ENCODE results near the gene TOR1A. TPM values are rescaled to one million over a fixed set of nuclear protein-coding genes. Genes with fewer than 3 reads are reported as not detected.

The TOR1A gene
- total RNA-seq, 1 donor from 2014 or later: 19.2 TPM

GRCh38 chr9:129822898-129823541, 916 bp downstream of the TOR1A start:
- TF ChIP-seq, protein P1, sequence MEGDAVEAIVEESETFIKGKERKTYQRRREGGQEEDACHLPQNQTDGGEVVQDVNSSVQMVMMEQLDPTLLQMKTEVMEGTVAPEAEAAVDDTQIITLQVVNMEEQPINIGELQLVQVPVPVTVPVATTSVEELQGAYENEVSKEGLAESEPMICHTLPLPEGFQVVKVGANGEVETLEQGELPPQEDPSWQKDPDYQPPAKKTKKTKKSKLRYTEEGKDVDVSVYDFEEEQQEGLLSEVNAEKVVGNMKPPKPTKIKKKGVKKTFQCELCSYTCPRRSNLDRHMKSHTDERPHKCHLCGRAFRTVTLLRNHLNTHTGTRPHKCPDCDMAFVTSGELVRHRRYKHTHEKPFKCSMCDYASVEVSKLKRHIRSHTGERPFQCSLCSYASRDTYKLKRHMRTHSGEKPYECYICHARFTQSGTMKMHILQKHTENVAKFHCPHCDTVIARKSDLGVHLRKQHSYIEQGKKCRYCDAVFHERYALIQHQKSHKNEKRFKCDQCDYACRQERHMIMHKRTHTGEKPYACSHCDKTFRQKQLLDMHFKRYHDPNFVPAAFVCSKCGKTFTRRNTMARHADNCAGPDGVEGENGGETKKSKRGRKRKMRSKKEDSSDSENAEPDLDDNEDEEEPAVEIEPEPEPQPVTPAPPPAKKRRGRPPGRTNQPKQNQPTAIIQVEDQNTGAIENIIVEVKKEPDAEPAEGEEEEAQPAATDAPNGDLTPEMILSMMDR (IDR thresholded peaks at IDR 0.05; ENCODE audit: insufficient read depth, low read length, severe bottlenecking): no peak
- peaks cover 20% of the 10 kb centered on the region for H3K36me3 ChIP-seq (ENCODE audit: control insufficient read depth, insufficient read depth, low read length)
- H3K4me3 ChIP-seq (ENCODE audit: low read depth, low read length): peak overlapping the region; percentile 65
- FAIRE-seq (no peak), DNase-seq (ENCODE audit: low read depth) (no peak)
- no peaks in the 10 kb centered on the region for H3K27me3 ChIP-seq (ENCODE audit: control insufficient read depth, insufficient read depth, low read length)

DNA sequence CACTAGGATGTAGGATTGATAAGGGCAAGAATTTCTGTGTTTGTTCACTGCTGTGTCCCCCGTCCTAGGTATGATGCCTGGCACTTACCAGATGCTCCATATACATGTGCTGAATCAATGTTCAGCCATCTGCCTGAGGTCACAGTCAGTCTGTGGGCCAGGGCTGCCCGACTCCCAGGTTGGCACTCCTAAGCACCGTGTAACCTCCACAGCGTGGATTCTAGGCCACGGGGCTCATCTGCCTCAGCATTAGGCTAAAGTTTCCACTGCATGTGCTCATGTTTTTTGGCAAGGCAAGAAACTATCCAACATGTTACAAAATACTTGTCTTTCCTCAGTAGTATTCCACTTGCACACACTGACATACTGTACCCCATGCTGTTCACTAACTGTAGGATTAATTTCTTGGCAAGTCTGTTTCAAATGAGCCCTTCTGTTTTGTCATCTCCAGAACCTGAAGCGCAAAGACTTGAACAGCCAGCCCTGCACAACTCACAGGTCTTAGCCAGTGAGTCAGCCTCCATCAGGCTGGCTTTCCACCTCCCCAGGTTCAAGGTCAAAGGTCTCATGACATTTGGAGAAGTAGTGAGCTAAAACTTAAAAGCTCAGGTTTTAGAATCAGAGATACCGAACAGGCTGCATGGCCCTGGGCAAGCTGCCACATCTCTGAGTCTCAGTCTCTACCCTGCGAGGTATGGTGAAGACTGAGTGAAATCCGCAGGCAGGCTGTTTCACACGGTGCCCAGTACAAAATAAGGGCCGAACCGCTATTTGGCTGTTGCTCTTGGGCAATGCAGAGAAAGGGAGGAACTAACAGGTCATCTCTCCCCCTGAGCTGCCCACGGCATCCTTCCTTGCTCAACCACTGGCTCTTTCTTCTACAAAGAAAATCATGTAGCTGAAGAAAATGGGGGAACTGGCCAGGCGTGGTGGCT, 7.2 kb downstream of the TOR1A start:
- no peak overlapping the region for H3K4me3 ChIP-seq (ENCODE audit: low read depth, low read length)
- peaks cover 22% of the 10 kb centered on the region for H3K36me3 ChIP-seq (ENCODE audit: control insufficient read depth, insufficient read depth, low read length)
- TF ChIP-seq, protein P1 (IDR thresholded peaks at IDR 0.05; ENCODE audit: insufficient read depth, low read length, severe bottlenecking): no peak
- FAIRE-seq (no peak), DNase-seq (ENCODE audit: low read depth) (no peak)
- no peaks in the 10 kb centered on the region for H3K27me3 ChIP-seq (ENCODE audit: control insufficient read depth, insufficient read depth, low read length)

GRCh38 chr9:129815278-129815677, 8.7 kb downstream of the TOR1A start:
- no peak for DNase-seq (ENCODE audit: low read depth)
- peaks cover 13% of the 10 kb centered on the region for H3K36me3 ChIP-seq (ENCODE audit: control insufficient read depth, insufficient read depth, low read length)

GRCh38 chr9:129814432-129815223, 9.3 kb downstream of the TOR1A start:
- FAIRE-seq (no peak), DNase-seq (ENCODE audit: low read depth) (no peak)
- Histone ChIP-seq H3K4me3 (ENCODE audit: low read depth, low read length) (no peak overlapping the region), H3K27me3 (ENCODE audit: control insufficient read depth, insufficient read depth, low read length) (no peaks in the 10 kb centered on the region), H3K36me3 (ENCODE audit: control insufficient read depth, insufficient read depth, low read length) (peaks cover 13% of the 10 kb centered on the region)
- TF ChIP-seq, protein P1 (IDR thresholded peaks at IDR 0.05; ENCODE audit: insufficient read depth, low read length, severe bottlenecking): no peak

More at GRCh38 chr9:129815278-129815677, 8.7 kb downstream of the TOR1A start:
- FAIRE-seq: no peak
- Histone ChIP-seq H3K4me3 (ENCODE audit: low read depth, low read length) (no peak overlapping the region), H3K27me3 (ENCODE audit: control insufficient read depth, insufficient read depth, low read length) (no peaks in the 10 kb centered on the region)
- TF ChIP-seq, protein P1 (IDR thresholded peaks at IDR 0.05; ENCODE audit: insufficient read depth, low read length, severe bottlenecking): no peak

DNA sequence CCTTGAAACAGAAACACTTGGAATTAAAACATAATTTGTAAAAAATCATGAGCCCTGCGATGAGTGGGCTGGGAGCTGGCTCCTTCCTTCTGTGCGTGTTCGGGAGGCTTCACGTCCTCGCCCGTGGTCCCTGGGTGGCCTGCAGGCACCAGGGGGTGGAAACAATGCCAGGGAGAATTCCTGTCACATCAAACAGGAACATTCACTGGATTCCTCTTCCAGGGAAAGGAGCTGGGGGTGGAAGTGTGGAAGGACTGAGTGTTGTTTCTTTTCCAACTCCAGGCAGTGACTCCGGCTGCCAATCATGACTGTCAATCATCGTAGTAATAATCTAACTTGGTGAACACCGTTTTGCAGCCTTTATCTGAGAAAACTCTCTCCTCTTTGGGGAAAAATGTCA, 10.3 kb downstream of the TOR1A start:
- no peaks in the 10 kb centered on the region for H3K27me3 ChIP-seq (ENCODE audit: control insufficient read depth, insufficient read depth, low read length)
- no peak overlapping the region for H3K4me3 ChIP-seq (ENCODE audit: low read depth, low read length)
- peaks cover 16% of the 10 kb centered on the region for H3K36me3 ChIP-seq (ENCODE audit: control insufficient read depth, insufficient read depth, low read length)
- DNase-seq (ENCODE audit: low read depth) (no peak), FAIRE-seq (no peak)
- TF ChIP-seq, protein P1 (IDR thresholded peaks at IDR 0.05; ENCODE audit: insufficient read depth, low read length, severe bottlenecking): no peak
